Lower lobe of right lung (tissue), 2 donors: ENCODE results near the gene ANKS4B. TPM values are rescaled to one million over a fixed set of nuclear protein-coding genes. Genes with fewer than 3 reads are reported as not detected.
"Not testable (repeated sequence)": the region's sequence is repeated elsewhere in the genome, so short reads cannot be mapped to it uniquely, and the experiment has no call there.

Source experiments
- ATAC-seq, 2 donors: fragments of 200-7000 bp; cut with Tn5 transposase; one replicate each; pipeline ENCODE4 v1.9.1; 2020 to 2022; ENCODE audit warnings: mild to moderate bottlenecking in 2 of 2, moderate library complexity in 2 of 2
- DNase-seq: peaks from one replicate; pipeline ENCODE4 v3.0.0-alpha.2; 2020
- H3K27ac ChIP-seq: fragments of 200-600 bp; one replicate; pipeline ENCODE4 v1.8.0; 2022
- H3K27me3 ChIP-seq: fragments of 200-600 bp; one replicate; pipeline ENCODE4 v1.8.0; 2022; ENCODE audit warnings: low read depth
- H3K36me3 ChIP-seq: fragments of 200-600 bp; one replicate; pipeline ENCODE4 v1.8.0; 2022; ENCODE audit warnings: mild to moderate bottlenecking
- H3K4me1 ChIP-seq: fragments of 200-600 bp; one replicate; pipeline ENCODE4 v1.8.0; 2022
- H3K4me3 ChIP-seq: fragments of 200-600 bp; one replicate; pipeline ENCODE4 v1.8.0; 2022; ENCODE audit warnings: mild to moderate bottlenecking
- H3K9me3 ChIP-seq: fragments of 200-600 bp; one replicate; pipeline ENCODE4 v1.8.0; 2022
- CTCF ChIP-seq: fragments of 200-600 bp; IDR thresholded peaks from one replicate; pipeline ENCODE4 v1.8.0; 2022; ENCODE audit warnings: antibody characterized with exemption, mild to moderate bottlenecking
- intact Hi-C: fragments of 100-400 bp; cut with DNase I; formaldehyde crosslinking; loops from one replicate; pipeline ENCODE4 v1.11.0; 2022
- total RNA-seq: library from RNA; stranded (reverse); fragmentation: NEBNext Ultra II Directional; extraction: Animal tissue kit (Norgen Biotek cat#: 25700); gene quantifications from one replicate; pipeline ENCODE4 v1.2.1, GENCODE V29; 2021
- donor health status: DM: no; HTN: yes; CAD: no; lungs with severe emphysema.

The ANKS4B gene
- total RNA-seq, 1 donor from 2014 or later: not detected

- Histone ChIP-seq H3K27ac (no peak overlapping the region), H3K27me3 (peaks cover 30% of the 10 kb centered on the region), H3K9me3 (no peaks in the 10 kb centered on the region), H3K36me3 (no peaks in the 10 kb centered on the region), H3K4me3 (no peak overlapping the region), H3K4me1 (peaks cover 9% of the 10 kb centered on the region)
- DNase-seq (no peak), ATAC-seq (no peak)
- intact Hi-C loops: no loop called here
- TF ChIP-seq CTCF: no peak
These were observed 51.8 kb downstream of the ANKS4B start for GRCh38 chr16:21285314-21285713.

GRCh38 chr16:21289789-21290188, 56.3 kb downstream of the ANKS4B start:
- H3K9me3 ChIP-seq, H3K36me3 ChIP-seq, H3K4me1 ChIP-seq, H3K27ac ChIP-seq, ATAC-seq, H3K4me3 ChIP-seq, DNase-seq, intact Hi-C loops: not testable (repeated sequence)
- H3K27me3 ChIP-seq: peaks cover 18% of the 10 kb centered on the region

GRCh38 chr16:21300309-21301167, 67.0 kb downstream of the ANKS4B start:
- no peaks in the 10 kb centered on the region for H3K9me3 ChIP-seq
- H3K27me3 ChIP-seq: no peaks in the 10 kb centered on the region
- intact Hi-C loops: loop anchor here (10.0 kb wide), 1 partner anchor 126 kb away; no protein-coding TSS in a partner anchor
- H3K27ac ChIP-seq: peak overlapping the region; percentile 76
- ATAC-seq (peak; percentile 95 to 96), DNase-seq (peak; percentile 86)
- no peaks in the 10 kb centered on the region for H3K36me3 ChIP-seq
- peak overlapping the region; percentile 71 for H3K4me3 ChIP-seq
- peaks cover 8% of the 10 kb centered on the region for H3K4me1 ChIP-seq
- peak; percentile 75 for TF ChIP-seq CTCF

GRCh38 chr16:21301168-21301894, 67.8 kb downstream of the ANKS4B start:
- peak; percentile 87 to 92 for ATAC-seq
- intact Hi-C loops: loop anchor here (10.0 kb wide), 1 partner anchor 127 kb away; no protein-coding TSS in a partner anchor

GRCh38 chr16:21301895-21302291, 68.4 kb downstream of the ANKS4B start:
- Histone ChIP-seq H3K4me3 (peak overlapping the region; percentile 71), H3K9me3 (no peaks in the 10 kb centered on the region), H3K4me1 (peaks cover 8% of the 10 kb centered on the region), H3K27me3 (no peaks in the 10 kb centered on the region), H3K36me3 (no peaks in the 10 kb centered on the region), H3K27ac (peak overlapping the region; percentile 57)
- ATAC-seq: no peak
- TF ChIP-seq CTCF: no peak
- intact Hi-C loops: loop anchor here (10.0 kb wide), 1 partner anchor 127 kb away; no protein-coding TSS in a partner anchor
- DNase-seq: no peak

More at GRCh38 chr16:21301168-21301894, 67.8 kb downstream of the ANKS4B start:
- no peaks in the 10 kb centered on the region for H3K27me3 ChIP-seq
- peaks cover 8% of the 10 kb centered on the region for H3K4me1 ChIP-seq
- DNase-seq: peak; percentile 82
- peak overlapping the region; percentile 71 for H3K4me3 ChIP-seq
- TF ChIP-seq CTCF: peak; percentile 39
- H3K27ac ChIP-seq: peak overlapping the region; percentile 76
- no peaks in the 10 kb centered on the region for H3K9me3 ChIP-seq
- no peaks in the 10 kb centered on the region for H3K36me3 ChIP-seq
